ENCODE measurements around the gene HELZ.

DNA sequence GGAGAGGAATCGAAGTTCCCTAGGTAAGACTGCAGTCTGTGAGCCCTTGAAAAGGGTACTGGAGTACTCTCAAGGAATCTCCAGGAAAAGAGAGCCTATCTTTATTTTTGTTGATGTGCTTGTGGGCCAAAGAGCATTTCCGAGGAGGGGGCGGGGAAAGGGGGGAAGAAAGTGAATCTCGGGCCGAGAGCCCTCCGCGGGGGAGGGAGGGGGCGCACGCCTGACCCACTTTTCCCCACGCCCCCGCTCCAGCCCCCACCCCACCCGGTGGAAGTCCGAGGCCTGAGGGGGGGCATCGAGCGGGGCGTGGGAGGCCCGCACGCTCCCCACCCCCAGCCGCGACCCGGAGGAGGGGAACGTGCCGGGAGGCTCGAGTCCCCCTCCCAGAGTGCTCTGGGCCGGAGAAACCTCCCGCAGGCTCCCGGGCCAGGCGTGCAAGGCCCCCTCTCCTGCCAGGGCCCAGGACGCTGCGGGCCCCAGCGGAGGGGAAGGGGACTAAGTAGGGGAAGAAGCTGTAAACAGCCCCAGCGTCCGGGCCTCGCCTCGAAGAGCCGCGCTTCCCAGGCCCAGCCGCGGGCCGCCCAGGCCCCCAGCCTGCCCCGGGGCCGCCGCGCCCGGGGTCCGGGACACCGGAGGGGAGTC lies 444 bp downstream of the HELZ start:
- TF ChIP-seq CTCF (tag by site-specific recombination; IDR thresholded peaks at IDR 0.05) (no peak), ZNF292 (tag by site-specific recombination; IDR thresholded peaks at IDR 0.05; ENCODE audit: borderline replicate concordance, low read depth) (no peak), MZF1 (tag by site-specific recombination; IDR thresholded peaks at IDR 0.05; ENCODE audit: borderline replicate concordance) (peak; percentile 33; the same call in 1 of the 2 replicates), ZNF792 (tag by site-specific recombination; IDR thresholded peaks at IDR 0.05) (no peak), ZNF544 (tag by site-specific recombination; IDR thresholded peaks at IDR 0.05) (no peak), ZBTB21 (tag by site-specific recombination; IDR thresholded peaks at IDR 0.05) (no peak), ZBTB1 (tag by site-specific recombination; IDR thresholded peaks at IDR 0.05) (no peak), ZNF791 (tag by site-specific recombination; IDR thresholded peaks at IDR 0.05) (no peak), SP2 (tag by site-specific recombination; IDR thresholded peaks at IDR 0.05) (no peak), YY1 (tag by site-specific recombination; IDR thresholded peaks at IDR 0.05) (no peak; the same call in 1 of the 2 replicates), ZNF350 (tag by site-specific recombination; IDR thresholded peaks at IDR 0.05) (no peak), ZNF248 (tag by site-specific recombination; IDR thresholded peaks at IDR 0.05) (no peak)
- TF ChIP-seq, protein P1, sequence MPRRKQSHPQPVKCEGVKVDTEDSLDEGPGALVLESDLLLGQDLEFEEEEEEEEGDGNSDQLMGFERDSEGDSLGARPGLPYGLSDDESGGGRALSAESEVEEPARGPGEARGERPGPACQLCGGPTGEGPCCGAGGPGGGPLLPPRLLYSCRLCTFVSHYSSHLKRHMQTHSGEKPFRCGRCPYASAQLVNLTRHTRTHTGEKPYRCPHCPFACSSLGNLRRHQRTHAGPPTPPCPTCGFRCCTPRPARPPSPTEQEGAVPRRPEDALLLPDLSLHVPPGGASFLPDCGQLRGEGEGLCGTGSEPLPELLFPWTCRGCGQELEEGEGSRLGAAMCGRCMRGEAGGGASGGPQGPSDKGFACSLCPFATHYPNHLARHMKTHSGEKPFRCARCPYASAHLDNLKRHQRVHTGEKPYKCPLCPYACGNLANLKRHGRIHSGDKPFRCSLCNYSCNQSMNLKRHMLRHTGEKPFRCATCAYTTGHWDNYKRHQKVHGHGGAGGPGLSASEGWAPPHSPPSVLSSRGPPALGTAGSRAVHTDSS (tag by site-specific recombination; IDR thresholded peaks at IDR 0.05) = no peak
- TF ChIP-seq, protein P2, sequence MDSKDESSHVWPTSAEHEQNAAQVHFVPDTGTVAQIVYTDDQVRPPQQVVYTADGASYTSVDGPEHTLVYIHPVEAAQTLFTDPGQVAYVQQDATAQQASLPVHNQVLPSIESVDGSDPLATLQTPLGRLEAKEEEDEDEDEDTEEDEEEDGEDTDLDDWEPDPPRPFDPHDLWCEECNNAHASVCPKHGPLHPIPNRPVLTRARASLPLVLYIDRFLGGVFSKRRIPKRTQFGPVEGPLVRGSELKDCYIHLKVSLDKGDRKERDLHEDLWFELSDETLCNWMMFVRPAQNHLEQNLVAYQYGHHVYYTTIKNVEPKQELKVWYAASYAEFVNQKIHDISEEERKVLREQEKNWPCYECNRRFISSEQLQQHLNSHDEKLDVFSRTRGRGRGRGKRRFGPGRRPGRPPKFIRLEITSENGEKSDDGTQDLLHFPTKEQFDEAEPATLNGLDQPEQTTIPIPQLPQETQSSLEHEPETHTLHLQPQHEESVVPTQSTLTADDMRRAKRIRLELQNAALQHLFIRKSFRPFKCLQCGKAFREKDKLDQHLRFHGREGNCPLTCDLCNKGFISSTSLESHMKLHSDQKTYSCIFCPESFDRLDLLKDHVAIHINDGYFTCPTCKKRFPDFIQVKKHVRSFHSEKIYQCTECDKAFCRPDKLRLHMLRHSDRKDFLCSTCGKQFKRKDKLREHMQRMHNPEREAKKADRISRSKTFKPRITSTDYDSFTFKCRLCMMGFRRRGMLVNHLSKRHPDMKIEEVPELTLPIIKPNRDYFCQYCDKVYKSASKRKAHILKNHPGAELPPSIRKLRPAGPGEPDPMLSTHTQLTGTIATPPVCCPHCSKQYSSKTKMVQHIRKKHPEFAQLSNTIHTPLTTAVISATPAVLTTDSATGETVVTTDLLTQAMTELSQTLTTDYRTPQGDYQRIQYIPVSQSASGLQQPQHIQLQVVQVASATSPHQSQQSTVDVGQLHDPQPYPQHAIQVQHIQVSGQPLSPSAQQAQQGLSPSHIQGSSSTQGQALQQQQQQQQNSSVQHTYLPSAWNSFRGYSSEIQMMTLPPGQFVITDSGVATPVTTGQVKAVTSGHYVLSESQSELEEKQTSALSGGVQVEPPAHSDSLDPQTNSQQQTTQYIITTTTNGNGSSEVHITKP (tag by site-specific recombination; IDR thresholded peaks at IDR 0.05) = no peak
